Measurements from ENCODE around the gene FGD3.

DNA sequence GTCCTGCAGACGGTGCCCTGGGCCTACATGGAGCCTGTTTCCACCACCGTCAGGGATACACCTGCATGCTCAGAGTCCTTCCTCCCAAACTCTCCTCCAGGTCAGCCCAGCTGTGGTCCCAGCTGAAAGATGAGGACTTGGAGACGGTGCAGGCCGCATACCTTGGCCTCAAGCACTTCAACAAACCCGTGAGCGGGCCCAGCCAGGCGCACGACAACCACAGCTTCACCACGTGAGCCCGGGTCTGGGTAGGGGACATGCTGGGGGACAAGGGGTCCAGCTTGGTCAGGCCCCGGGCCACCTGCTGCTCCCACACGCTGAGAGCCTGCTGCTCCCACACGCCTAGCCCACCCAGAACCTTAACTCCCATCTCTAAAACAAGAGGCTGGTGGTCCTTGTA lies 132.0 kb downstream of the FGD3 start:
- TF ChIP-seq POLR2A (IDR thresholded peaks at IDR 0.05), result no peak
- TF ChIP-seq CTCF (IDR thresholded peaks at IDR 0.05), result no peak
- TF ChIP-seq POLR2AphosphoS5 (IDR thresholded peaks at IDR 0.05), result no peak
